B cell (primary cell): Measurements from ENCODE around the gene VASN. TPM values are rescaled to one million over a fixed set of nuclear protein-coding genes. Genes with fewer than 3 reads are reported as not detected.
A peak's percentile ranks its signal among the peaks of the same experiment; 100 is the strongest.
"Not testable (repeated sequence)": the region's sequence is repeated elsewhere in the genome, so short reads cannot be mapped to it uniquely, and the experiment has no call there.

Experiments used
- ATAC-seq: fragments of 200-7000 bp; cut with Tn5 transposase; one replicate; pipeline ENCODE4 v1.10.0; 2021; ENCODE audit warnings: low read depth, mild to moderate bottlenecking, moderate number of reproducible peaks, moderate library complexity
- CTCF ChIA-PET: fragments of 350-600 bp; sonication (Branson Sonifier 250); formaldehyde crosslinking; loops from one replicate; lab custom pipeline; 2021; ENCODE audit warnings: antibody characterized with exemption, inconsistent platforms; lab: Charles Lee
- POLR2A ChIA-PET: fragments of 350-600 bp; sonication (Branson Sonifier 250); formaldehyde crosslinking; loops from one replicate; lab custom pipeline; 2021; ENCODE audit warnings: antibody characterized with exemption; lab: Charles Lee
- DNase-seq: peaks from one replicate; pipeline ENCODE4 v3.0.0; 2013
- H2AFZ ChIP-seq: 2 replicates; pipeline ENCODE4 v1.6.1; 2012; ENCODE audit warnings: mild to moderate bottlenecking, low read depth, low read length; ENCODE audit not compliant: insufficient read depth, poor library complexity, severe bottlenecking
- H3K27ac ChIP-seq, 2 donors: 1 replicate in 1 of 2; 2 replicates in 1 of 2; pipeline ENCODE4 v1.5.1; 2012 to 2013; ENCODE audit warnings: low read length in 2 of 2, mild to moderate bottlenecking in 2 of 2, moderate library complexity in 1 of 2
- H3K27me3 ChIP-seq, 4 experiments: fragments of 200-600 bp in 1 of 4; sonication (generic) in 1 of 4; replicated peaks in 1 of 4; 1 replicate in 2 of 4; 2 replicates in 2 of 4; pipeline versions ENCODE4 v1.6.1 to v1.7.0; 2013 to 2016; ENCODE audit warnings: low read length in 3 of 4, mild to moderate bottlenecking in 2 of 4, mixed read lengths in 1 of 4, moderate library complexity in 1 of 4; ENCODE audit not compliant: insufficient read depth in 4 of 4, control insufficient read depth in 3 of 4; ENCODE audit errors: control extremely low read depth in 1 of 4
- H3K36me3 ChIP-seq, 2 experiments: replicated peaks in 1 of 2; 1 replicate in 1 of 2; 2 replicates in 1 of 2; pipeline versions ENCODE4 v1.6.1 to v1.7.1; 2013; ENCODE audit warnings: low read length in 1 of 2; ENCODE audit not compliant: insufficient read depth in 2 of 2, control insufficient read depth in 1 of 2; ENCODE audit errors: control extremely low read depth in 1 of 2, extremely low read depth in 1 of 2
- H3K4me1 ChIP-seq, 2 donors: fragments of 200-600 bp in 1 of 2; sonication (generic) in 1 of 2; 1 replicate in 1 of 2; 2 replicates in 1 of 2; pipeline versions ENCODE4 v1.5.1 to v1.6.1; 2013 to 2017; ENCODE audit warnings: low read length in 2 of 2; ENCODE audit not compliant: control insufficient read depth in 2 of 2, insufficient read depth in 2 of 2
- H3K4me2 ChIP-seq: replicated peaks from 2 replicates; pipeline ENCODE3; 2012; ENCODE audit warnings: mild to moderate bottlenecking, low read depth, low read length; ENCODE audit not compliant: poor library complexity, severe bottlenecking
- H3K4me3 ChIP-seq, 5 experiments: fragments of 200-600 bp in 1 of 5; sonication (generic) in 1 of 5; 1 replicate in 3 of 5; 2 replicates in 2 of 5; pipeline versions ENCODE4 v1.5.1 to v1.7.0; 2011 to 2016; ENCODE audit warnings: low read length in 4 of 5, mild to moderate bottlenecking in 4 of 5, low read depth in 2 of 5, control low read depth in 1 of 5, moderate library complexity in 1 of 5; ENCODE audit not compliant: insufficient read depth in 1 of 5; ENCODE audit errors: control extremely low read depth in 1 of 5, extremely low read depth in 1 of 5
- H3K79me2 ChIP-seq: fragments of 200-600 bp; sonication (generic); one replicate; pipeline ENCODE4 v1.6.0; 2016; ENCODE audit warnings: low read length; ENCODE audit not compliant: control insufficient read depth, insufficient read depth
- H3K9ac ChIP-seq: fragments of 200-600 bp; sonication (generic); 2 replicates; pipeline ENCODE4 v1.6.1; 2017; ENCODE audit warnings: mild to moderate bottlenecking, low read length, moderate library complexity
- H3K9me3 ChIP-seq, 3 donors: one replicate each; pipeline versions ENCODE4 v1.6.1 to v1.7.1; 2013; ENCODE audit warnings: low read length in 2 of 3; ENCODE audit not compliant: control insufficient read depth in 2 of 3, insufficient read depth in 1 of 3; ENCODE audit errors: control extremely low read depth in 1 of 3
- H4K20me1 ChIP-seq: 2 replicates; pipeline ENCODE4 v1.6.0; 2012; ENCODE audit warnings: mild to moderate bottlenecking, low read length; ENCODE audit not compliant: insufficient read depth, control insufficient read depth, poor library complexity, severe bottlenecking
- H3K27ac Mint-ChIP-seq: one replicate; pipeline ENCODE4 v1.8.0; 2021; ENCODE audit warnings: mixed read lengths
- H3K27me3 Mint-ChIP-seq: one replicate; pipeline ENCODE4 v1.8.0; 2021; ENCODE audit warnings: mixed read lengths
- H3K4me1 Mint-ChIP-seq: one replicate; pipeline ENCODE4 v1.8.0; 2021; ENCODE audit warnings: mixed read lengths
- H3K4me3 Mint-ChIP-seq: one replicate; pipeline ENCODE4 v1.8.0; 2021; ENCODE audit warnings: mixed read lengths
- H3K9me3 Mint-ChIP-seq: one replicate; pipeline ENCODE4 v1.8.0; 2022; ENCODE audit warnings: mixed read lengths; ENCODE audit not compliant: insufficient read depth
- EZH2 ChIP-seq: IDR thresholded peaks from 2 replicates; pipeline ENCODE4 v1.6.1; 2012; ENCODE audit warnings: borderline replicate concordance, low read depth, mild to moderate bottlenecking, moderate library complexity, low read length; ENCODE audit not compliant: insufficient read depth, poor library complexity, severe bottlenecking
- WGBS: methylation state at CpG from one replicate; pipeline ENCODE4 v1.1.5; 2013; ENCODE audit warnings: missing lambda C conversion rate; ENCODE audit not compliant: insufficient coverage; 5-methylcytosine and 5-hydroxymethylcytosine counted together
- intact Hi-C: fragments of 100-400 bp; cut with micrococcal nuclease; formaldehyde crosslinking; loops from one replicate; pipeline ENCODE4 v1.10.0; 2022
- polyA plus RNA-seq: library from polyadenylated mRNA; depleted of rRNA; stranded (reverse); fragments of >200 nt; gene quantifications from 2 replicates; pipeline ENCODE4 v1.2.3, GENCODE V29; 2012
- total RNA-seq, 2 donors: library from RNA; stranded (reverse); fragments of 120-200 nt in 1 of 2; gene quantifications; 1 replicate in 1 of 2; 2 replicates in 1 of 2; pipeline versions ENCODE4 v1.2.3 to v1.2.4, GENCODE V29; 2013 to 2022
- TF ChIP-seq, protein P1 (sequence below): fragments of 200-600 bp; IDR thresholded peaks from one replicate; pipeline ENCODE4 v1.8.0; 2022; ENCODE audit warnings: antibody characterized with exemption, mild to moderate bottlenecking

VASN gene
- total and polyA plus RNA-seq, 2 donors (not counting 1 experiment from before 2014, with no cell fraction given), result 0.57 to 0.76 TPM

- ChIA-PET POLR2A (interaction anchor here (0.6 kb wide), 1 partner anchor 144 kb away, joined by 7 read pairs; no protein-coding TSS in a partner anchor), CTCF (no interaction called here)
- H4K20me1 ChIP-seq, result peaks cover 56% of the 10 kb centered on the region
- peaks cover 1 to 11% of the 10 kb centered on the region in 2 experiments for H3K36me3 ChIP-seq
- H3K27ac Mint-ChIP-seq, result no peak overlapping the region
- WGBS, result 96% methylated on average over 21 of the region's 21 CpGs
- no peak overlapping the region for H3K4me2 ChIP-seq
- no peak overlapping the region for H3K4me3 Mint-ChIP-seq
- H3K9me3 ChIP-seq, result no peaks in the 10 kb centered on the region
- peaks cover 70% of the 10 kb centered on the region for H3K79me2 ChIP-seq
- H3K9me3 Mint-ChIP-seq, result no peaks in the 10 kb centered on the region
- peaks cover 5% of the 10 kb centered on the region for H3K4me1 Mint-ChIP-seq
- intact Hi-C loops, result no loop called here
- H2AFZ ChIP-seq, result no peak overlapping the region
- no peaks in the 10 kb centered on the region for H3K27me3 ChIP-seq
- no peaks in the 10 kb centered on the region for H3K27me3 Mint-ChIP-seq
- H3K27ac ChIP-seq, result no peak overlapping the region
- ATAC-seq (no peak), DNase-seq (no peak)
- TF ChIP-seq, protein P1, sequence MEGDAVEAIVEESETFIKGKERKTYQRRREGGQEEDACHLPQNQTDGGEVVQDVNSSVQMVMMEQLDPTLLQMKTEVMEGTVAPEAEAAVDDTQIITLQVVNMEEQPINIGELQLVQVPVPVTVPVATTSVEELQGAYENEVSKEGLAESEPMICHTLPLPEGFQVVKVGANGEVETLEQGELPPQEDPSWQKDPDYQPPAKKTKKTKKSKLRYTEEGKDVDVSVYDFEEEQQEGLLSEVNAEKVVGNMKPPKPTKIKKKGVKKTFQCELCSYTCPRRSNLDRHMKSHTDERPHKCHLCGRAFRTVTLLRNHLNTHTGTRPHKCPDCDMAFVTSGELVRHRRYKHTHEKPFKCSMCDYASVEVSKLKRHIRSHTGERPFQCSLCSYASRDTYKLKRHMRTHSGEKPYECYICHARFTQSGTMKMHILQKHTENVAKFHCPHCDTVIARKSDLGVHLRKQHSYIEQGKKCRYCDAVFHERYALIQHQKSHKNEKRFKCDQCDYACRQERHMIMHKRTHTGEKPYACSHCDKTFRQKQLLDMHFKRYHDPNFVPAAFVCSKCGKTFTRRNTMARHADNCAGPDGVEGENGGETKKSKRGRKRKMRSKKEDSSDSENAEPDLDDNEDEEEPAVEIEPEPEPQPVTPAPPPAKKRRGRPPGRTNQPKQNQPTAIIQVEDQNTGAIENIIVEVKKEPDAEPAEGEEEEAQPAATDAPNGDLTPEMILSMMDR, result no peak
- TF ChIP-seq EZH2, result no peak
- H3K9ac ChIP-seq, result no peak overlapping the region
- H3K4me1 ChIP-seq, result no peaks in the 10 kb centered on the region
- H3K4me3 ChIP-seq, result no peak overlapping the region
These were observed 28.5 kb upstream of the VASN start for GRCh38 chr16:4342866-4343744.

GRCh38 chr16:4344300-4344982, 27.2 kb upstream of the VASN start:
- H3K4me1 Mint-ChIP-seq, H3K9ac ChIP-seq, intact Hi-C loops, H3K36me3 ChIP-seq, H2AFZ ChIP-seq, H3K27me3 ChIP-seq, H3K27ac Mint-ChIP-seq, H3K9me3 ChIP-seq, H3K9me3 Mint-ChIP-seq, H3K4me3 ChIP-seq, ATAC-seq, POLR2A ChIA-PET, H3K4me3 Mint-ChIP-seq, H3K4me1 ChIP-seq, H3K4me2 ChIP-seq, H3K27me3 Mint-ChIP-seq, CTCF ChIA-PET, DNase-seq: not testable (repeated sequence)
- peaks cover 70% of the 10 kb centered on the region for H3K79me2 ChIP-seq
- WGBS, result 72% methylated on average over 3 of the region's 10 CpGs
- peaks cover 62% of the 10 kb centered on the region for H4K20me1 ChIP-seq
- peak overlapping the region in 1 of 2 donors; percentile 56 for H3K27ac ChIP-seq
